Activated CD4-positive, alpha-beta T cell treated with anti-CD3 and anti-CD28 coated beads, Interleukin-2, Interleukin-6, amounts not matched to agents 100 ng/mL and 50 ng/mL, durations not matched to agents 16 hours and 8 hours (primary cell): ENCODE measurements around the gene CDC42SE2.

ENCODE experiments used
- DNase-seq: peaks from one replicate; pipeline ENCODE4 v3.0.0-alpha.2; 2020

CDC42SE2 gene

GRCh38 chr5:131263648-131264450, at the start of gene CDC42SE2:
Gene CDC42SE2, plus strand, starts transcription at chr5:131264053. Its CDS starts 95,441 bp downstream, at chr5:131359494.
- peak; percentile 91 for DNase-seq

GRCh38 chr5:131214609-131215227, 49.1 kb upstream of the CDC42SE2 start:
- DNase-seq: no peak

- no peak for DNase-seq
These were observed 46.1 kb upstream of the CDC42SE2 start for GRCh38 chr5:131217791-131218190.

GRCh38 chr5:131218392-131218791, 45.5 kb upstream of the CDC42SE2 start:
- DNase-seq: peak; percentile 51

- no peak for DNase-seq
These were observed 43.3 kb upstream of the CDC42SE2 start for GRCh38 chr5:131220566-131220965.

GRCh38 chr5:131221008-131221703, 42.7 kb upstream of the CDC42SE2 start:
- no peak for DNase-seq

- DNase-seq: no peak
These were observed 42.0 kb upstream of the CDC42SE2 start for GRCh38 chr5:131221888-131222287.

- no peak for DNase-seq
These were observed 41.1 kb upstream of the CDC42SE2 start for GRCh38 chr5:131222731-131223130.

- no peak for DNase-seq
These were observed 40.0 kb upstream of the CDC42SE2 start for GRCh38 chr5:131223751-131224386.

- peak; percentile 38 for DNase-seq
These were observed 39.3 kb upstream of the CDC42SE2 start for GRCh38 chr5:131224387-131225201.

GRCh38 chr5:131225282-131225974, 38.4 kb upstream of the CDC42SE2 start:
- DNase-seq: no peak

- no peak for DNase-seq
These were observed 37.0 kb upstream of the CDC42SE2 start for GRCh38 chr5:131226899-131227298.

GRCh38 chr5:131228646-131229045, 35.2 kb upstream of the CDC42SE2 start:
- DNase-seq: no peak

GRCh38 chr5:131229623-131230022, 34.2 kb upstream of the CDC42SE2 start:
- DNase-seq: no peak

GRCh38 chr5:131230406-131230805, 33.4 kb upstream of the CDC42SE2 start:
- no peak for DNase-seq

- DNase-seq: no peak
These were observed 24.2 kb upstream of the CDC42SE2 start for GRCh38 chr5:131239686-131240085.

- DNase-seq: peak; percentile 58
These were observed 21.1 kb upstream of the CDC42SE2 start for GRCh38 chr5:131242728-131243255.

GRCh38 chr5:131245312-131245711, 18.5 kb upstream of the CDC42SE2 start:
- no peak for DNase-seq

GRCh38 chr5:131245948-131246347, 17.9 kb upstream of the CDC42SE2 start:
- DNase-seq: no peak

- DNase-seq: no peak
These were observed 17.3 kb upstream of the CDC42SE2 start for GRCh38 chr5:131246504-131246903.

GRCh38 chr5:131250751-131251475, 12.9 kb upstream of the CDC42SE2 start:
- DNase-seq: no peak
